Liver (tissue), 9 donors: Measurements from ENCODE around the gene RERE. TPM values are rescaled to one million over a fixed set of nuclear protein-coding genes. Genes with fewer than 3 reads are reported as not detected.

Source experiments
- DNase-seq: peaks from one replicate; pipeline ENCODE4 v3.0.0-alpha.2; 2017; ENCODE audit warnings: low spot score
- H3K27ac ChIP-seq, 2 donors: one replicate each; pipeline ENCODE4 v1.7.0; 2013; ENCODE audit warnings: inconsistent platforms in 2 of 2, low read length in 2 of 2, control low read depth in 1 of 2, low read depth in 1 of 2, mild to moderate bottlenecking in 1 of 2
- H3K27me3 ChIP-seq, 4 donors: one replicate each; pipeline versions ENCODE4 v1.6.1 to v1.7.0; 2013; ENCODE audit warnings: low read length in 3 of 4, inconsistent platforms in 1 of 4, mild to moderate bottlenecking in 1 of 4, moderate library complexity in 1 of 4; ENCODE audit not compliant: control insufficient read depth in 4 of 4, insufficient read depth in 4 of 4
- H3K36me3 ChIP-seq, 4 donors: one replicate each; pipeline versions ENCODE4 v1.6.1 to v1.7.0; 2013; ENCODE audit warnings: low read length in 3 of 4, mild to moderate bottlenecking in 3 of 4, low read depth in 1 of 4, moderate library complexity in 1 of 4; ENCODE audit not compliant: control insufficient read depth in 4 of 4, insufficient read depth in 3 of 4
- H3K4me1 ChIP-seq, 4 donors: one replicate each; pipeline versions ENCODE4 v1.6.1 to v1.7.0; 2013; ENCODE audit warnings: low read length in 3 of 4, mild to moderate bottlenecking in 3 of 4, moderate library complexity in 1 of 4; ENCODE audit not compliant: control insufficient read depth in 4 of 4, insufficient read depth in 4 of 4
- H3K4me3 ChIP-seq, 3 donors: one replicate each; pipeline versions ENCODE4 v1.6.1 to v1.7.0; 2013; ENCODE audit warnings: low read length in 3 of 3, control low read depth in 1 of 3, low read depth in 1 of 3, mild to moderate bottlenecking in 1 of 3
- H3K9ac ChIP-seq, 2 donors: one replicate each; pipeline ENCODE4 v1.7.0; 2013; ENCODE audit warnings: low read length in 2 of 2, mild to moderate bottlenecking in 2 of 2, moderate library complexity in 2 of 2, control low read depth in 1 of 2, low read depth in 1 of 2
- H3K9me3 ChIP-seq, 4 donors: one replicate each; pipeline versions ENCODE4 v1.6.1 to v1.7.0; 2013; ENCODE audit warnings: low read length in 3 of 4; ENCODE audit not compliant: control insufficient read depth in 4 of 4
- CTCF ChIP-seq: fragments of 150-350 bp; IDR thresholded peaks from 2 replicates; pipeline ENCODE4 v1.5.1; 2017; ENCODE audit warnings: improper control_type of control experiment, low read depth, low read length; ENCODE audit not compliant: missing input control
- EGR1 ChIP-seq, 2 donors: IDR thresholded peaks; 2 replicates each; pipeline ENCODE4 v1.6.1; 2016 to 2018; ENCODE audit warnings: antibody characterized with exemption in 2 of 2, low read depth in 2 of 2
- FOXA1 ChIP-seq: IDR thresholded peaks from 2 replicates; pipeline ENCODE4 v1.6.1; 2016; ENCODE audit warnings: antibody characterized with exemption
- FOXA2 ChIP-seq: IDR thresholded peaks from 2 replicates; pipeline ENCODE4 v1.6.1; 2016; ENCODE audit warnings: antibody characterized with exemption
- GABPA ChIP-seq, 2 donors: IDR thresholded peaks in 1 of 2; conservative IDR thresholded peaks in 1 of 2; 2 replicates each; pipeline ENCODE4 v1.6.1; 2016; ENCODE audit warnings: antibody characterized with exemption in 2 of 2, mild to moderate bottlenecking in 1 of 2, moderate library complexity in 1 of 2
- HNF4A ChIP-seq, 2 donors: conservative IDR thresholded peaks; 2 replicates each; pipeline ENCODE4 v1.6.1; 2016; ENCODE audit warnings: antibody characterized with exemption in 2 of 2, mild to moderate bottlenecking in 2 of 2
- HNF4G ChIP-seq: IDR thresholded peaks from 2 replicates; pipeline ENCODE4 v1.6.1; 2016; ENCODE audit warnings: antibody characterized with exemption
- JUND ChIP-seq, 2 donors: IDR thresholded peaks; 2 replicates each; pipeline ENCODE4 v1.6.1; 2016; ENCODE audit warnings: antibody characterized with exemption in 2 of 2
- NR2F2 ChIP-seq: IDR thresholded peaks from 2 replicates; pipeline ENCODE4 v1.6.1; 2016; ENCODE audit warnings: antibody characterized with exemption
- RXRA ChIP-seq, 2 donors: IDR thresholded peaks; 2 replicates each; pipeline ENCODE4 v1.6.1; 2017 to 2018; ENCODE audit warnings: antibody characterized with exemption in 2 of 2, mild to moderate bottlenecking in 1 of 2
- TAF1 ChIP-seq: conservative IDR thresholded peaks from 2 replicates; pipeline ENCODE4 v1.6.1; 2016; ENCODE audit warnings: antibody characterized with exemption, mild to moderate bottlenecking
- YY1 ChIP-seq: IDR thresholded peaks from 2 replicates; pipeline ENCODE4 v1.6.1; 2016; ENCODE audit warnings: antibody characterized with exemption, mild to moderate bottlenecking
- WGBS: extraction: QIAGEN DNeasy Blood & Tissue Kit; methylation state at CpG from one replicate; pipeline ENCODE4 v1.1.7; 2013; 5-methylcytosine and 5-hydroxymethylcytosine counted together
- polyA plus RNA-seq, 2 donors: library from polyadenylated mRNA; stranded (reverse) in 1 of 2; unstranded in 1 of 2; fragments of 200-250 nt in 1 of 2; fragments of >200 nt in 1 of 2; fragmentation: Nextera tagmentation in 1 of 2; extraction: Ambion mirVana in 1 of 2; gene quantifications; one replicate each; pipeline versions ENCODE4 v1.2.1 to v1.2.3, GENCODE V29; 2013 to 2015
- total RNA-seq, 2 donors: library from RNA; depleted of rRNA; stranded (reverse); fragments of >200 nt; gene quantifications; one replicate each; pipeline ENCODE4 v1.2.3, GENCODE V29; 2014
- TF ChIP-seq, protein P1 (sequence below): IDR thresholded peaks from 2 replicates; pipeline ENCODE4 v1.6.1; 2016; ENCODE audit warnings: antibody characterized with exemption, mild to moderate bottlenecking
- TF ChIP-seq, protein P2 (sequence below): IDR thresholded peaks from 2 replicates; pipeline ENCODE4 v1.6.1; 2016; ENCODE audit warnings: antibody characterized with exemption
- TF ChIP-seq, protein P3 (sequence below): IDR thresholded peaks from 2 replicates; pipeline ENCODE4 v1.6.1; 2016; ENCODE audit warnings: antibody characterized with exemption
- donor health status: healthy.
- donor health status: healthy.
- donor health status: healthy.
- donor health status: healthy.
- donor health status: healthy.

RERE gene
- total and polyA plus RNA-seq, 4 donors = 9.8 to 49.1 (median 24.8) TPM

DNA sequence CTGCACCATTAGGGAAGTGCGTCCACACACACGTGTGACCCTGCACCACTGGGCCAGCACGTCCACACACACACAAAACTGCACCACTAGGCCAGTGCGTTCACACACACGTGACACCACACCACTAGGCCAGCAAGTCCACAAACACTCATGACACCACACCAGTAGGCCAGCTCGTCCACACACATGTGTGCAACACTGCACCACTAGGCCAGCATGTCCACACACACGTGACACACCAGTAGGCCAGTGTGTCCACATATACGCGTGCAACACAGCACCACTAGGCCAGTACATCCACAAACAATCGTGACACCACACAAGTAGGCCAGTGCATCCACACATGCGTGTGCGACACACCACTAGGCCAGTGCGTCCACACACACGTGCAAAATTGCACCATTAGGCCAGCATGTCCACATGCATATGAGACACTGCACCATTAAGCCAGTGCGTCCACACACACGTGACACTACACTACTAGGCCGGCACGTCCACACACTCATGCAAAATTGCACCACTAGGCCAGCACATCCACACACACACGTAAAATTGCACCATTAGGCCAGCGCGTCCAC, 264.5 kb downstream of the RERE start:
- peaks cover 0 to 10% (median 2%) of the 10 kb centered on the region in 4 donors for H3K4me1 ChIP-seq
- H3K9me3 ChIP-seq = no peaks in the 10 kb centered on the region
- no peak overlapping the region for H3K9ac ChIP-seq
- WGBS = 96% methylated on average over 21 of the region's 21 CpGs
- TF ChIP-seq CTCF (no peak), NR2F2 (no peak), HNF4A (conservative IDR thresholded peaks at IDR 0.05) (no peak), EGR1 (IDR thresholded peaks at IDR 0.05; ENCODE audit: low read depth in 2 of 2) (no peak), TAF1 (no peak), FOXA2 (no peak), FOXA1 (no peak), HNF4G (no peak)
- TF ChIP-seq, protein P1, sequence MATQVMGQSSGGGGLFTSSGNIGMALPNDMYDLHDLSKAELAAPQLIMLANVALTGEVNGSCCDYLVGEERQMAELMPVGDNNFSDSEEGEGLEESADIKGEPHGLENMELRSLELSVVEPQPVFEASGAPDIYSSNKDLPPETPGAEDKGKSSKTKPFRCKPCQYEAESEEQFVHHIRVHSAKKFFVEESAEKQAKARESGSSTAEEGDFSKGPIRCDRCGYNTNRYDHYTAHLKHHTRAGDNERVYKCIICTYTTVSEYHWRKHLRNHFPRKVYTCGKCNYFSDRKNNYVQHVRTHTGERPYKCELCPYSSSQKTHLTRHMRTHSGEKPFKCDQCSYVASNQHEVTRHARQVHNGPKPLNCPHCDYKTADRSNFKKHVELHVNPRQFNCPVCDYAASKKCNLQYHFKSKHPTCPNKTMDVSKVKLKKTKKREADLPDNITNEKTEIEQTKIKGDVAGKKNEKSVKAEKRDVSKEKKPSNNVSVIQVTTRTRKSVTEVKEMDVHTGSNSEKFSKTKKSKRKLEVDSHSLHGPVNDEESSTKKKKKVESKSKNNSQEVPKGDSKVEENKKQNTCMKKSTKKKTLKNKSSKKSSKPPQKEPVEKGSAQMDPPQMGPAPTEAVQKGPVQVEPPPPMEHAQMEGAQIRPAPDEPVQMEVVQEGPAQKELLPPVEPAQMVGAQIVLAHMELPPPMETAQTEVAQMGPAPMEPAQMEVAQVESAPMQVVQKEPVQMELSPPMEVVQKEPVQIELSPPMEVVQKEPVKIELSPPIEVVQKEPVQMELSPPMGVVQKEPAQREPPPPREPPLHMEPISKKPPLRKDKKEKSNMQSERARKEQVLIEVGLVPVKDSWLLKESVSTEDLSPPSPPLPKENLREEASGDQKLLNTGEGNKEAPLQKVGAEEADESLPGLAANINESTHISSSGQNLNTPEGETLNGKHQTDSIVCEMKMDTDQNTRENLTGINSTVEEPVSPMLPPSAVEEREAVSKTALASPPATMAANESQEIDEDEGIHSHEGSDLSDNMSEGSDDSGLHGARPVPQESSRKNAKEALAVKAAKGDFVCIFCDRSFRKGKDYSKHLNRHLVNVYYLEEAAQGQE = no peak
- TF ChIP-seq, protein P2, sequence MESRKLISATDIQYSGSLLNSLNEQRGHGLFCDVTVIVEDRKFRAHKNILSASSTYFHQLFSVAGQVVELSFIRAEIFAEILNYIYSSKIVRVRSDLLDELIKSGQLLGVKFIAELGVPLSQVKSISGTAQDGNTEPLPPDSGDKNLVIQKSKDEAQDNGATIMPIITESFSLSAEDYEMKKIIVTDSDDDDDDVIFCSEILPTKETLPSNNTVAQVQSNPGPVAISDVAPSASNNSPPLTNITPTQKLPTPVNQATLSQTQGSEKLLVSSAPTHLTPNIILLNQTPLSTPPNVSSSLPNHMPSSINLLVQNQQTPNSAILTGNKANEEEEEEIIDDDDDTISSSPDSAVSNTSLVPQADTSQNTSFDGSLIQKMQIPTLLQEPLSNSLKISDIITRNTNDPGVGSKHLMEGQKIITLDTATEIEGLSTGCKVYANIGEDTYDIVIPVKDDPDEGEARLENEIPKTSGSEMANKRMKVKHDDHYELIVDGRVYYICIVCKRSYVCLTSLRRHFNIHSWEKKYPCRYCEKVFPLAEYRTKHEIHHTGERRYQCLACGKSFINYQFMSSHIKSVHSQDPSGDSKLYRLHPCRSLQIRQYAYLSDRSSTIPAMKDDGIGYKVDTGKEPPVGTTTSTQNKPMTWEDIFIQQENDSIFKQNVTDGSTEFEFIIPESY = no peak
- peaks cover 0 to 2% (median 1%) of the 10 kb centered on the region in 4 donors for H3K36me3 ChIP-seq
- no peak for DNase-seq
- no peak overlapping the region for H3K27ac ChIP-seq
- no peak overlapping the region for H3K4me3 ChIP-seq
- no peaks in the 10 kb centered on the region for H3K27me3 ChIP-seq

DNA sequence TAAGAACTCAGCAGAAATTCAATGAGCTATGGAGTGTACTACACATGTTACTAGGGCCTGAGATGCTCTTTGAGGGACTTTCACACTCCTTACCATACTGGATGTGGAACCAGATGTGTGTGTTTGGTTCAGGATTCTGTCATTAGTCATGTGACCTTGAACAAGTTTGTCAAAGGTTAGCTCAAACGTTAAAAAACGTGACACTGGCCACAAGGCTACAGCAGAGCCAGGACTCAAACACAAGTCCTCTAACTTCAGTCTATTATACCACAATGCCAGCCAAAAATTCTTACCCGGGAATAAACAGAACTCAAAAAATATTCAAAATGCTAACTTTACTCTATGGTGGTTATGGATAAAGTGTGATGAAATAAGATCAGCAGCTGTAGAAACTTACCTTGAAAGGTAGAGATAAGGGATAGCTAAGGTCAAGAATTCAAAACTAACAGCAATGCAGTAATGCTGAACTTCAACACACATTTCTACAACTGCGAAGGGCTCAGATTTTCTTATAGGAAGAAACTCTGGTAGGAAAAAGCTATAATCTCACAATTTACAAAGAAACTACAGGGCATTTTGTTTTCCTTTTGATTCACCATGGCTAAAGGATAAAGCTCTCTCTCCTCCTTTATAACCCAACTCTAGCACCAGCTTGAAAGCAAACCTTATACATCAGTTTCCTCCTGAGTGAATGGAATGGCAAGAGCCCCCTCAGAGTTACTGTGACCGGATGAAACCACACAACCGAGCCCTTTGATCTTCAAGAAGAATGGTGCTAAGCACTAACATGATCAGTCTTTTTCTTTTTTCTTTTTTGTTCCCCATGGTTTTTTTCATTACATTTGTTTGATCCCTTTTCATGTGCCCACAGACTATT, 265.6 kb downstream of the RERE start:
- TF ChIP-seq TAF1 = no peak
- TF ChIP-seq CTCF = no peak
- TF ChIP-seq JUND (IDR thresholded peaks at IDR 0.05) = no peak
- TF ChIP-seq EGR1 (IDR thresholded peaks at IDR 0.05; ENCODE audit: low read depth in 2 of 2) = no peak
- no peak for TF ChIP-seq FOXA1
- peak in 1 of 2 donors; percentile 69 for TF ChIP-seq RXRA (IDR thresholded peaks at IDR 0.05)
- TF ChIP-seq, protein P3, sequence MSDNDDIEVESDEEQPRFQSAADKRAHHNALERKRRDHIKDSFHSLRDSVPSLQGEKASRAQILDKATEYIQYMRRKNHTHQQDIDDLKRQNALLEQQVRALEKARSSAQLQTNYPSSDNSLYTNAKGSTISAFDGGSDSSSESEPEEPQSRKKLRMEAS = peak; percentile 20
- peak in 1 of 2 donors; percentile 28 for TF ChIP-seq HNF4A (conservative IDR thresholded peaks at IDR 0.05)
- no peak for TF ChIP-seq GABPA (IDR thresholded peaks at IDR 0.05 in 1 of 2, conservative IDR thresholded peaks at IDR 0.05 in 1 of 2)
- TF ChIP-seq YY1 = no peak
- TF ChIP-seq, protein P2 = no peak
- no peak for TF ChIP-seq FOXA2
- Histone ChIP-seq H3K9ac (no peak overlapping the region), H3K4me1 (peaks cover 0 to 10% (median 2%) of the 10 kb centered on the region in 4 donors), H3K27me3 (no peaks in the 10 kb centered on the region), H3K36me3 (peaks cover 0 to 2% (median 1%) of the 10 kb centered on the region in 4 donors), H3K27ac (no peak overlapping the region), H3K9me3 (no peaks in the 10 kb centered on the region), H3K4me3 (no peak overlapping the region)
- 44% methylated on average over 6 of the region's 6 CpGs for WGBS
- DNase-seq = no peak
